ENCODE measurements around the gene ZBTB47.

Gene ZBTB47

GRCh38 chr3:42653303-42653559, 266 bp upstream of the ZBTB47 start:
- H3K79me2 ChIP-seq (ENCODE audit: insufficient read depth, low read length): no peaks in the 10 kb centered on the region
- H3K36me3 ChIP-seq (ENCODE audit: insufficient read depth, low read length): peaks cover 8% of the 10 kb centered on the region
- no peak for DNase-seq
- peaks cover 8% of the 10 kb centered on the region; the same call in 1 of the 2 replicates for H4K20me1 ChIP-seq (ENCODE audit: insufficient read depth, low read length)
- no peaks in the 10 kb centered on the region for H3K27me3 ChIP-seq (ENCODE audit: insufficient read depth, low read length, poor library complexity)
- H3K9ac ChIP-seq (ENCODE audit: low read depth, low read length): no peak overlapping the region
- H3K4me2 ChIP-seq (ENCODE audit: insufficient read depth, low read length): no peak overlapping the region
- no peak overlapping the region for H3K27ac ChIP-seq (ENCODE audit: low read length)
- H3K4me1 ChIP-seq (ENCODE audit: insufficient read depth, low read length): no peaks in the 10 kb centered on the region
- H2AFZ ChIP-seq (ENCODE audit: low read depth, low read length): no peak overlapping the region
- H3K9me3 ChIP-seq (ENCODE audit: insufficient read depth, low read length, severe bottlenecking): no peaks in the 10 kb centered on the region
- no peak overlapping the region for H3K4me3 ChIP-seq (ENCODE audit: low read depth in 1 of 2, low read length in 2 of 2)
- TF ChIP-seq EZH2 (IDR thresholded peaks at IDR 0.05; ENCODE audit: borderline replicate concordance, low read depth, low read length, severe bottlenecking) (no peak), CTCF (IDR thresholded peaks at IDR 0.05; ENCODE audit: borderline replicate concordance, extremely low read depth, low read length, poor library complexity, severe bottlenecking) (no peak)
- no peak for ATAC-seq (ENCODE audit: insufficient read depth, low read depth)

GRCh38 chr3:42654331-42655201, 1.1 kb downstream of the ZBTB47 start:
- no peak overlapping the region for H2AFZ ChIP-seq (ENCODE audit: low read depth, low read length)
- no peak overlapping the region for H3K4me3 ChIP-seq (ENCODE audit: low read depth in 1 of 2, low read length in 2 of 2)
- no peak overlapping the region for H3K27ac ChIP-seq (ENCODE audit: low read length)
- ATAC-seq (ENCODE audit: insufficient read depth, low read depth) (no peak), DNase-seq (no peak)
- H3K4me1 ChIP-seq (ENCODE audit: insufficient read depth, low read length): no peaks in the 10 kb centered on the region
- H3K4me2 ChIP-seq (ENCODE audit: insufficient read depth, low read length): no peak overlapping the region
- H4K20me1 ChIP-seq (ENCODE audit: insufficient read depth, low read length): peaks cover 8% of the 10 kb centered on the region; the same call in 1 of the 2 replicates
- H3K27me3 ChIP-seq (ENCODE audit: insufficient read depth, low read length, poor library complexity): no peaks in the 10 kb centered on the region
- no peaks in the 10 kb centered on the region for H3K9me3 ChIP-seq (ENCODE audit: insufficient read depth, low read length, severe bottlenecking)
- no peaks in the 10 kb centered on the region for H3K36me3 ChIP-seq (ENCODE audit: insufficient read depth, low read length)
- no peaks in the 10 kb centered on the region for H3K79me2 ChIP-seq (ENCODE audit: insufficient read depth, low read length)
- H3K9ac ChIP-seq (ENCODE audit: low read depth, low read length): no peak overlapping the region
- TF ChIP-seq EZH2 (IDR thresholded peaks at IDR 0.05; ENCODE audit: borderline replicate concordance, low read depth, low read length, severe bottlenecking): no peak
- TF ChIP-seq CTCF (IDR thresholded peaks at IDR 0.05; ENCODE audit: borderline replicate concordance, extremely low read depth, low read length, poor library complexity, severe bottlenecking): no peak

- DNase-seq (no peak), ATAC-seq (ENCODE audit: insufficient read depth, low read depth) (no peak)
- Histone ChIP-seq H3K27me3 (ENCODE audit: insufficient read depth, low read length, poor library complexity) (no peaks in the 10 kb centered on the region), H2AFZ (ENCODE audit: low read depth, low read length) (no peak overlapping the region), H3K4me1 (ENCODE audit: insufficient read depth, low read length) (no peaks in the 10 kb centered on the region), H3K9me3 (ENCODE audit: insufficient read depth, low read length, severe bottlenecking) (no peaks in the 10 kb centered on the region), H4K20me1 (ENCODE audit: insufficient read depth, low read length) (peaks cover 8% of the 10 kb centered on the region; the same call in 1 of the 2 replicates), H3K79me2 (ENCODE audit: insufficient read depth, low read length) (no peaks in the 10 kb centered on the region), H3K27ac (ENCODE audit: low read length) (no peak overlapping the region), H3K9ac (ENCODE audit: low read depth, low read length) (no peak overlapping the region), H3K36me3 (ENCODE audit: insufficient read depth, low read length) (no peaks in the 10 kb centered on the region), H3K4me3 (ENCODE audit: low read depth in 1 of 2, low read length in 2 of 2) (no peak overlapping the region), H3K4me2 (ENCODE audit: insufficient read depth, low read length) (no peak overlapping the region)
- TF ChIP-seq EZH2 (IDR thresholded peaks at IDR 0.05; ENCODE audit: borderline replicate concordance, low read depth, low read length, severe bottlenecking) (no peak), CTCF (IDR thresholded peaks at IDR 0.05; ENCODE audit: borderline replicate concordance, extremely low read depth, low read length, poor library complexity, severe bottlenecking) (no peak)
Measured at GRCh38 chr3:42655331-42655888, 1.9 kb downstream of the ZBTB47 start.

Data from DND-41 (cell line).